ENCODE measurements around the gene DNAH6.
"Not testable (repeated sequence)": the region's sequence is repeated elsewhere in the genome, so short reads cannot be mapped to it uniquely, and the experiment has no call there.

DNAH6 gene

DNA sequence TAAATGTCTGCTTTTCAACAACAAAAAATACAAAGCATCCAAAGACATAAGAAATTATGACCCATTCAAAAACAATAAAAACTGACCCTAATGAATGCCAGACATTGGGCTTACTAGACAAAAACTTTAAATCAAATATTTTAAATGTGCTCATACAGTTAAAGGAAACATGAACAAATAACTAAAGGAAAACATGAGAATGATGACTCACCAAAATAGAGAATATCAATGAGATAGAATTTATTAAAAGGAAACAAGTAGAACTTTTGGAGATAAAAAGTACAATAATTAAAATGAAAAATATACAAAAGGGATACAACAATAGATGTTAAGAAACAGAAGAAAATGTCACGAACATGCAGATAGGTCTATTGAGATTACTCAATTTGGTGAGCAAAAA lies 254.0 kb downstream of the DNAH6 start:
- Histone ChIP-seq H3F3A (ENCODE audit: insufficient read depth) (no peaks in the 10 kb centered on the region), H3K4me2 (ENCODE audit: low read depth, low read length, poor library complexity, severe bottlenecking) (no peak overlapping the region), H3K79me2 (ENCODE audit: insufficient read depth, low read length) (no peaks in the 10 kb centered on the region), H3K4me3 (ENCODE audit: insufficient read depth, low read length, poor library complexity, severe bottlenecking) (no peak overlapping the region), H3K9ac (ENCODE audit: low read length) (no peak overlapping the region), H3K27ac (ENCODE audit: low read depth, low read length) (no peak overlapping the region), H3K36me3 (ENCODE audit: low read length) (no peaks in the 10 kb centered on the region), H3K27me3 (ENCODE audit: low read length) (no peaks in the 10 kb centered on the region), H3K9me3 (ENCODE audit: insufficient read depth, low read length) (no peaks in the 10 kb centered on the region), H4K20me1 (ENCODE audit: low read depth, low read length) (no peaks in the 10 kb centered on the region), H3K9me2 (replicated peaks; ENCODE audit: insufficient read depth, low read length) (no peaks in the 10 kb centered on the region), H2AFZ (ENCODE audit: low read depth, low read length, severe bottlenecking) (no peak overlapping the region)
- no peak for TF ChIP-seq EZH2phosphoT487 (conservative IDR thresholded peaks at IDR 0.05; ENCODE audit: low read length)
- TF ChIP-seq, protein P1, sequence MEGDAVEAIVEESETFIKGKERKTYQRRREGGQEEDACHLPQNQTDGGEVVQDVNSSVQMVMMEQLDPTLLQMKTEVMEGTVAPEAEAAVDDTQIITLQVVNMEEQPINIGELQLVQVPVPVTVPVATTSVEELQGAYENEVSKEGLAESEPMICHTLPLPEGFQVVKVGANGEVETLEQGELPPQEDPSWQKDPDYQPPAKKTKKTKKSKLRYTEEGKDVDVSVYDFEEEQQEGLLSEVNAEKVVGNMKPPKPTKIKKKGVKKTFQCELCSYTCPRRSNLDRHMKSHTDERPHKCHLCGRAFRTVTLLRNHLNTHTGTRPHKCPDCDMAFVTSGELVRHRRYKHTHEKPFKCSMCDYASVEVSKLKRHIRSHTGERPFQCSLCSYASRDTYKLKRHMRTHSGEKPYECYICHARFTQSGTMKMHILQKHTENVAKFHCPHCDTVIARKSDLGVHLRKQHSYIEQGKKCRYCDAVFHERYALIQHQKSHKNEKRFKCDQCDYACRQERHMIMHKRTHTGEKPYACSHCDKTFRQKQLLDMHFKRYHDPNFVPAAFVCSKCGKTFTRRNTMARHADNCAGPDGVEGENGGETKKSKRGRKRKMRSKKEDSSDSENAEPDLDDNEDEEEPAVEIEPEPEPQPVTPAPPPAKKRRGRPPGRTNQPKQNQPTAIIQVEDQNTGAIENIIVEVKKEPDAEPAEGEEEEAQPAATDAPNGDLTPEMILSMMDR (IDR thresholded peaks at IDR 0.05; ENCODE audit: insufficient read depth, low read length, poor library complexity, severe bottlenecking): no peak

DNA sequence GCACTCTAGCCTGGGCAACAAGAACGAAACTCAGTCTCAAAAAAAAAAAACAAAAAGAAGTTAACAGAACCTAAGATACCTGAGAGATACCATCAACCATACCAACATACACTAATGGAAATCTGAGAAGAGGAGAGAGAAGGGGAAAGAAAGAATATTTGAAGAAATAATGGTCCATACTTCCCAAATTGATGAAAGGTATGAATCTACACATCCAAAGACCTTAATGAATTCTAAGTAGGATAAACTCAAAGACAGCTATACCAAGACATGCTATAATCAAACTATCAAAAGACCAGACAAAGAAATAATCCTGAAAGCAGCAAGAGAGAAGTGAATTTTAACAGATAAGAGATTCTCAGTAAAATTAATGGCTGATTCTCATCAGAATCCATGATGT lies 255.0 kb downstream of the DNAH6 start:
- Histone ChIP-seq H3K4me3 (ENCODE audit: insufficient read depth, low read length, poor library complexity, severe bottlenecking) (no peak overlapping the region), H2AFZ (ENCODE audit: low read depth, low read length, severe bottlenecking) (no peak overlapping the region), H3F3A (ENCODE audit: insufficient read depth) (no peaks in the 10 kb centered on the region), H3K9me2 (replicated peaks; ENCODE audit: insufficient read depth, low read length) (no peaks in the 10 kb centered on the region), H3K36me3 (ENCODE audit: low read length) (no peaks in the 10 kb centered on the region), H3K9me3 (ENCODE audit: insufficient read depth, low read length) (no peaks in the 10 kb centered on the region), H3K27ac (ENCODE audit: low read depth, low read length) (no peak overlapping the region), H3K79me2 (ENCODE audit: insufficient read depth, low read length) (no peaks in the 10 kb centered on the region), H3K9ac (ENCODE audit: low read length) (no peak overlapping the region), H3K27me3 (ENCODE audit: low read length) (no peaks in the 10 kb centered on the region), H3K4me2 (ENCODE audit: low read depth, low read length, poor library complexity, severe bottlenecking) (no peak overlapping the region), H4K20me1 (ENCODE audit: low read depth, low read length) (no peaks in the 10 kb centered on the region)
- no peak for TF ChIP-seq EZH2phosphoT487 (conservative IDR thresholded peaks at IDR 0.05; ENCODE audit: low read length)
- TF ChIP-seq, protein P1 (IDR thresholded peaks at IDR 0.05; ENCODE audit: insufficient read depth, low read length, poor library complexity, severe bottlenecking): no peak

DNA sequence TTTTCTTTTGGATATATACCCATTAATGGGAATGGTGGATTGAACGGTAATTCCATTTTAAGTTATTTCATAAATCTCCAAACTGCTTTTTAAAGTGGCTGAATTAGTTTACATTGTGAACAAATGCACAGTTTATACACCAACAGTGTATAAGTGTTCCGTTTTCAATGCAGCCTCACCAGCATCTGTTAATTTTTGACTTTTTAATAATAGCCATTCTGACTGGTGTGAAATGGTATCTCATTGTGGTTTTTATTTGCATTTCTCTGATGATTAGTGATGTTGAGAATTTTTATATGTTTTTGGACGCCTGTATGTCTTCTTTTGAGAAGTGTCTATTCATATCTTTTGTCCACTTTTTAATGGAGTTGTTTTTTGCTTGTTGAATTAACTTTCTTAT lies 257.3 kb downstream of the DNAH6 start:
- not testable (repeated sequence) for H2AFZ ChIP-seq (ENCODE audit: low read depth, low read length, severe bottlenecking); H3K4me3 ChIP-seq (ENCODE audit: insufficient read depth, low read length, poor library complexity, severe bottlenecking); H3K27me3 ChIP-seq (ENCODE audit: low read length); H3K9me2 ChIP-seq (replicated peaks; ENCODE audit: insufficient read depth, low read length); H3K4me2 ChIP-seq (ENCODE audit: low read depth, low read length, poor library complexity, severe bottlenecking); H3K27ac ChIP-seq (ENCODE audit: low read depth, low read length); H3K9ac ChIP-seq (ENCODE audit: low read length); H3K36me3 ChIP-seq (ENCODE audit: low read length); H3K79me2 ChIP-seq (ENCODE audit: insufficient read depth, low read length); H3F3A ChIP-seq (ENCODE audit: insufficient read depth); H3K9me3 ChIP-seq (ENCODE audit: insufficient read depth, low read length); H4K20me1 ChIP-seq (ENCODE audit: low read depth, low read length)

DNA sequence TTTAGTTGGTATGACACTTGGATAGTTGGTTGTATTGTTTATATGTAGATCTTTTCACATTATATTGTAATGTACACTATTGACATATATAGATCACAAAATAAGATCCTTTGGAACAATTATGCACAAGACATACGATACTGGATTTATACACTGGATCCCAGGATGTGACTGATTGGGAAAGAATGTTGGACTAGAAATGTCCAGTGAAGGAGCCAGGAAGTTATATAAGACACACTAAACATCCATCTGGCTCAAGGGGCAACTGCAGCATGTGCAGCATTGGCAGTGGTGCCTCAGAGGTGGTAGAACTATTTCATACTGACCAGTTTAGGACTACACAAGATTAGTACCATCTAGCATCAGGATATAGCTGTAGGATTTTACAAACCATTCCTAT lies 259.7 kb downstream of the DNAH6 start:
- Histone ChIP-seq H2AFZ (ENCODE audit: low read depth, low read length, severe bottlenecking) (no peak overlapping the region), H3K79me2 (ENCODE audit: insufficient read depth, low read length) (no peaks in the 10 kb centered on the region), H4K20me1 (ENCODE audit: low read depth, low read length) (no peaks in the 10 kb centered on the region), H3K36me3 (ENCODE audit: low read length) (no peaks in the 10 kb centered on the region), H3K9me2 (replicated peaks; ENCODE audit: insufficient read depth, low read length) (no peaks in the 10 kb centered on the region), H3K4me3 (ENCODE audit: insufficient read depth, low read length, poor library complexity, severe bottlenecking) (no peak overlapping the region), H3F3A (ENCODE audit: insufficient read depth) (no peaks in the 10 kb centered on the region), H3K27ac (ENCODE audit: low read depth, low read length) (no peak overlapping the region), H3K4me2 (ENCODE audit: low read depth, low read length, poor library complexity, severe bottlenecking) (no peak overlapping the region), H3K9ac (ENCODE audit: low read length) (no peak overlapping the region), H3K9me3 (ENCODE audit: insufficient read depth, low read length) (no peaks in the 10 kb centered on the region), H3K27me3 (ENCODE audit: low read length) (no peaks in the 10 kb centered on the region)
- TF ChIP-seq, protein P1 (IDR thresholded peaks at IDR 0.05; ENCODE audit: insufficient read depth, low read length, poor library complexity, severe bottlenecking): no peak
- no peak for TF ChIP-seq EZH2phosphoT487 (conservative IDR thresholded peaks at IDR 0.05; ENCODE audit: low read length)
